ENCODE measurements around the gene ATP11C. TPM values are rescaled to one million over a fixed set of nuclear protein-coding genes. Genes with fewer than 3 reads are reported as not detected.

The ATP11C gene
- total RNA-seq, 1 donor from 2014 or later: 30.6 TPM

DNA sequence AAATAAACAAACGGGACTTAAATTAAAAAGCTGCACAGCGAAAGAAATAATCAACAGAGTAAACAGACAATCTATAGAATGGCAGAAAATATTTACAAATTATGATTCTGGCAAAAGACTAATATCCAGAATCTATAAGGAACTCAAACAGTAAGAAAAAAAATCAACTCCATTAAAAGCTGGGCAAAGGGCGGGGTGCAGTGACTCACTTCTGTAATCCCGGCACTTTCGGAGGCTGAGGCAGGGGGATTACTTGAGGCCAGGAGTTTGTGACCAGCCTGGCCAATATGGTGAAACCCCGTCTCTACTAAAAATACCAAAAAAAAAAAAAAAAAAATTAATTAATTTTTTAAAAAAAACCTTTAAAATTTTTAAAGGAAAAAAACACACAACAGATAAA is 109.0 kb downstream of the ATP11C start:
- no peak overlapping the region for H3K27ac Mint-ChIP-seq (ENCODE audit: unreplicated experiment)
- no peaks in the 10 kb centered on the region for H3K9me3 Mint-ChIP-seq
- DNase-seq (ENCODE audit: low read depth, low spot score): no peak
- no peaks in the 10 kb centered on the region for H3K27me3 Mint-ChIP-seq (ENCODE audit: low read depth)
- TF ChIP-seq CTCF (conservative IDR thresholded peaks at IDR 0.05): no peak
- H3K36me3 Mint-ChIP-seq (ENCODE audit: low read depth): no peaks in the 10 kb centered on the region
- no peaks in the 10 kb centered on the region for H3K4me1 Mint-ChIP-seq
- H3K4me3 Mint-ChIP-seq: no peak overlapping the region

GRCh38 chrX:139820358-139820984 is 112.4 kb downstream of the ATP11C start:
- no peak for TF ChIP-seq CTCF (conservative IDR thresholded peaks at IDR 0.05)
- peaks cover 3% of the 10 kb centered on the region for H3K4me1 Mint-ChIP-seq
- H3K9me3 Mint-ChIP-seq: no peaks in the 10 kb centered on the region
- no peaks in the 10 kb centered on the region for H3K27me3 Mint-ChIP-seq (ENCODE audit: low read depth)
- DNase-seq (ENCODE audit: low read depth, low spot score): no peak
- H3K4me3 Mint-ChIP-seq: no peak overlapping the region
- no peak overlapping the region for H3K27ac Mint-ChIP-seq (ENCODE audit: unreplicated experiment)
- no peaks in the 10 kb centered on the region for H3K36me3 Mint-ChIP-seq (ENCODE audit: low read depth)

- H3K27me3 Mint-ChIP-seq (ENCODE audit: low read depth): no peaks in the 10 kb centered on the region
- DNase-seq (ENCODE audit: low read depth, low spot score): no peak
- H3K36me3 Mint-ChIP-seq (ENCODE audit: low read depth): peaks cover 7% of the 10 kb centered on the region
- no peak for TF ChIP-seq CTCF (conservative IDR thresholded peaks at IDR 0.05)
- no peaks in the 10 kb centered on the region for H3K9me3 Mint-ChIP-seq
- H3K27ac Mint-ChIP-seq (ENCODE audit: unreplicated experiment): no peak overlapping the region
- peaks cover 3% of the 10 kb centered on the region for H3K4me1 Mint-ChIP-seq
- H3K4me3 Mint-ChIP-seq: no peak overlapping the region
Measured at GRCh38 chrX:139816204-139816603, 116.6 kb downstream of the ATP11C start.

DNA sequence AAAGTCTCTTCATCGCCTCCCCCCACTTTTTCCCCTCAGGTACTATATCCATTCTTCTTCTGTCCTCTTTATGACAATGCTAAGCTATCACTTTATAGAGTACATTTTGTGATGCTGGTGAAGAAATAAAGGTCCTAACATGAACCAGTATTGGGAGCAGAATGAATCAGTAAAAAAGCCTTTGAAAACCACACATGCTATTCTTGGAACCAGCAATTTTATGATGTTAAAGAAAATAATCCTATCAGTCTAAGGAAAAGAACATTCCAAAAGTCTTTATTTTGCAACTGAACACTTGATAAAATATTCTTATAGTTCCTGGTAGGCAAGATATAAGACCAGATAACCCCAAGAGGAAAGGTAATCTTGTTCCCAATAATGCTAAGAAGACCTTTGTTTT is 117.1 kb downstream of the ATP11C start:
- no peaks in the 10 kb centered on the region for H3K9me3 Mint-ChIP-seq
- peaks cover 7% of the 10 kb centered on the region for H3K36me3 Mint-ChIP-seq (ENCODE audit: low read depth)
- no peaks in the 10 kb centered on the region for H3K27me3 Mint-ChIP-seq (ENCODE audit: low read depth)
- DNase-seq (ENCODE audit: low read depth, low spot score): no peak
- no peak for TF ChIP-seq CTCF (conservative IDR thresholded peaks at IDR 0.05)
- H3K4me1 Mint-ChIP-seq: peaks cover 3% of the 10 kb centered on the region
- no peak overlapping the region for H3K27ac Mint-ChIP-seq (ENCODE audit: unreplicated experiment)
- no peak overlapping the region for H3K4me3 Mint-ChIP-seq

GRCh38 chrX:139811942-139812629 is 120.8 kb downstream of the ATP11C start:
- Mint-ChIP-seq H3K36me3 (ENCODE audit: low read depth) (peaks cover 19% of the 10 kb centered on the region), H3K4me3 (no peak overlapping the region), H3K9me3 (peaks cover 5% of the 10 kb centered on the region), H3K4me1 (peaks cover 3% of the 10 kb centered on the region), H3K27ac (ENCODE audit: unreplicated experiment) (no peak overlapping the region), H3K27me3 (ENCODE audit: low read depth) (no peaks in the 10 kb centered on the region)
- no peak for DNase-seq (ENCODE audit: low read depth, low spot score)
- no peak for TF ChIP-seq CTCF (conservative IDR thresholded peaks at IDR 0.05)
